NCI-H2107 treated with DMSO at 0.1 percent for 48 hours (cell line): ENCODE results near the gene REP15.
"Not testable (repeated sequence)": the region's sequence is repeated elsewhere in the genome, so short reads cannot be mapped to it uniquely, and the experiment has no call there.

Source experiments
- DNase-seq: peaks from one replicate; lab custom pipeline; 2025; ENCODE audit not compliant: unreplicated experiment; lab: John Stamatoyannopoulos, UW

REP15 gene

GRCh38 chr12:27696293-27696652, at the start of gene REP15:
REP15 (plus strand) TSS chr12:27696447; CDS start chr12:27696563, 116 bp downstream.
- no peak for DNase-seq

- no peak for DNase-seq
These were observed 46.2 kb upstream of the REP15 start for GRCh38 chr12:27650011-27650410.

- DNase-seq: no peak
These were observed 45.0 kb upstream of the REP15 start for GRCh38 chr12:27651201-27651600.

- peak; percentile 62 for DNase-seq
These were observed 44.0 kb upstream of the REP15 start for GRCh38 chr12:27652174-27652763.

GRCh38 chr12:27653661-27654060, 42.6 kb upstream of the REP15 start:
- no peak for DNase-seq

GRCh38 chr12:27655476-27655875, 40.8 kb upstream of the REP15 start:
- DNase-seq: not testable (repeated sequence)

- DNase-seq: no peak
These were observed 39.0 kb upstream of the REP15 start for GRCh38 chr12:27657296-27657695.

- no peak for DNase-seq
These were observed 30.5 kb upstream of the REP15 start for GRCh38 chr12:27665704-27666103.

- DNase-seq: no peak
These were observed 29.7 kb upstream of the REP15 start for GRCh38 chr12:27666510-27666909.

GRCh38 chr12:27667540-27667939, 28.7 kb upstream of the REP15 start:
- DNase-seq: no peak

- no peak for DNase-seq
These were observed 24.2 kb upstream of the REP15 start for GRCh38 chr12:27672051-27672450.

GRCh38 chr12:27672643-27673042, 23.6 kb upstream of the REP15 start:
- no peak for DNase-seq

GRCh38 chr12:27673101-27673718, 23.0 kb upstream of the REP15 start:
- no peak for DNase-seq

GRCh38 chr12:27674989-27675388, 21.3 kb upstream of the REP15 start:
- DNase-seq: no peak

GRCh38 chr12:27680619-27681018, 15.6 kb upstream of the REP15 start:
- no peak for DNase-seq

- no peak for DNase-seq
These were observed 13.7 kb upstream of the REP15 start for GRCh38 chr12:27682534-27682933.

- DNase-seq: no peak
These were observed 11.0 kb upstream of the REP15 start for GRCh38 chr12:27685274-27685673.

GRCh38 chr12:27686147-27686546, 10.1 kb upstream of the REP15 start:
- DNase-seq: no peak

GRCh38 chr12:27688671-27689070, 7.6 kb upstream of the REP15 start:
- no peak for DNase-seq

- DNase-seq: no peak
These were observed 6.6 kb upstream of the REP15 start for GRCh38 chr12:27689558-27690180.

GRCh38 chr12:27693403-27693802, 2.8 kb upstream of the REP15 start:
- no peak for DNase-seq

GRCh38 chr12:27695556-27696292, 523 bp upstream of the REP15 start:
- no peak for DNase-seq
